Stimulated activated CD4-positive, alpha-beta T cell treated with anti-CD3 and anti-CD28 coated beads, Interleukin-2, amount 100 ng/mL, for 48 hours (primary cell): ENCODE measurements around the gene ADORA2B.

ENCODE experiments used
- DNase-seq, 2 donors: peaks; one replicate each; pipeline ENCODE4 v3.0.0-alpha.2; 2020

ADORA2B gene

DNA sequence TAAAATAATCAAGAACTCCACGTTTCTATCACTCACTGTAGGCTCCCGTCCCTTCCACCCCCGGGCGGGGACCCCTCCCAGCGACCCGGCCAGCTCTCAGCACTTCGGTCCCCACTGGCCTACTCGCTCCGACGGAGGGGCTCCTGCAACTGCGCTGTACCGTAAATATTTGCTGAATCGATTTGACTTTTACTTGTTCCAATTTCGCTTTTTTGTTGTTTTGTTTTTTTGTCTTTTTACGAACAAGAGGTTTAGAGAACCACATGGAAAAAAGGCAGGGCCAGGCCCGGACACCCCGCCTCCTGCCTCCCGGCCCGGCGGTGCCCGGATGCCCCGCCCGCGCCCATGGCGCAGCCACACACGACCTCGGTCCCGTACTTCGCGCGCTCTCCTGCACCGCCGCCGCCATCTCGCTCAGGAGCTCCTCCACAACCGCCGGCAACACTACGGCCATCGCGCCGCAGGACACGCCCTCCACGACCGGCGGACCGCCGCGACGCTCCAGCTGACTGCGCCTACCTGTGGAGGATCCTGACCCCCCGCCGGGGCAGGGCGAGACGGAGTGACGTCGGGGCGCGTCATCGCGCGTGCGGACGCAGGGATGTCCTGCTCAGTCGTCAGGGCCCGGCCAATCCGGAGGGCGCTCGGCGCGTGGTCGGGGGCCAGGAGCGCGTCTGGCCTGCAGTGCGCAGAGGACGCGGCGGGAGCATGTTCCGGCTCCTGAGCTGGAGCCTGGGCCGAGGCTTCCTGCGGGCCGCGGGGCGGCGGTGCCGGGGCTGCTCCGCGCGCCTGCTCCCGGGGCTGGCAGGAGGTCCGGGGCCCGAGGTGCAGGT, 54.4 kb downstream of the ADORA2B start, which contains the start of the genes TTC19 and ZSWIM7:
TSS of gene TTC19 (plus strand) at position 684 of the 833 bp plus-strand sequence. CDS start at position 709, 25 bp downstream.
TSS of gene ZSWIM7 (minus strand) at position 564 of the 833 bp plus-strand sequence. CDS start at position 454, 110 bp downstream.
- DNase-seq, result peak; percentile 91

DNA sequence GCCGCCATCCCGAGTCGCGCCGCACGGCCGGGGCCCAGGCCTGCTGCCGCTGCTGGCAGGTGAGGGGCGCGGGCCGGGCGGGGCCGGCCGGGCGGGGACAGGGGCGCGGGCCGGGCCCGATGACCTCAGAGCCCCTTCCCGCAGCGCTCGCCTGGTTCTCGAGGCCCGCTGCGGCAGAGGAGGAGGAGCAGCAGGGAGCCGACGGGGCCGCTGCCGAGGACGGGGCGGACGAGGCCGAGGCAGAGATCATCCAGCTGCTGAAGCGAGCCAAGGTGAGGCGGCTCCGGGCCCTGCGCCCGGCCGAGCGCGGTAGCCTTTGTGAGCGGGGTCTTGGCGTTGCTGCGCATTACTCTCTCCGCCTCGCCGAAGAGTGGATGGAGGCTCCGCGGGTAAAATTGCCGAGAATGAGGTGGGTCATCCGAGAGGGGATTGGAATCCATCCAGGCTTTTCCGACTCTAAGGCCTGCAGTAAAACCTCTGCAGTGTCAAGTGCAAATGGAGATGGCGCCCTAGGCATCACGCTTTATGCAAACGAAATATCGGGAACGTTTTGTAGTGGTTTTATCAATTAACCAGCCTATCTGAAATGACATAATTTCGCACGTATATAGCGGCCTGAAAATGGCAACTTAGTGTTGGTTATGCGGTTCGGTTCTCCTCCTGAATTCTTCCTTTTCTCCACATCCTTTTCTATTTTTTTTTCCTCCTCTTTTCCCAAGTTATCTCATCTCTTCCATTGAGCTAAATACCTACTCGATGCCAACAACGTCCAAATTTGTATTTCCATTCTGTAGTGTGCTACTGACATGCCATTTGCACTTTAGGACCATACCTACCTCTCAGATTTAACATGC, 55.3 kb downstream of the ADORA2B start:
- DNase-seq, result no peak

DNA sequence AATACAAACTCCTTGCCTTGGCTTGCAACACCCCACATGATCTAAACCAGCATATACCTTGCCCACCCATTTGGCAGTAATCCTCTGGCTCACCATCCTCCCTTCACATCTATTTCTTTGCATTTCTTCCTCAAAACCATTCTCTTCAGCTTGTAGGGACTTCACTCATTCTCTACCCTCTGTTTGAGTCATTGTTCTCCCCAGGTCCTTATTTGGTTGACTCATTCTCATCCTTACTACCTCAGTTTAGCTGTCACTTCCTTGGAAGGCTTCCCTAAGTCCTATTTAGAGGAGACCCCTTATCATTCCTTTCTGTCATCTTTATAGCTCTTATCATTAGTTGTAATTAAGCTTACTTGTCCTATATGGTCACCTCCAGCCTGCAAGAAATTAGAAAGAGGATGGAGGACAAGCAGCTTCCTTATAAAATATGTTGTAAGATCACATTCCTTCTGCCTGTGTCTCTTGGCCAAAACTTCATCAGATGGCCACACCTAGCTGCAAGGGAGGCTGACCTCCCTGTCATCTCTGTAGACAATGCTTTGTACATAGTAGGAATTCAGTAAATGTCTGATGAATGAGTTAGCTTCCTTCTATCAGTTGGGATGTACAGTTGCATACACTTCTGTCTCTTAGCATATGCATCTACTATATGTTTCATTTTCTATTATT, 56.4 kb downstream of the ADORA2B start:
- no peak for DNase-seq

DNA sequence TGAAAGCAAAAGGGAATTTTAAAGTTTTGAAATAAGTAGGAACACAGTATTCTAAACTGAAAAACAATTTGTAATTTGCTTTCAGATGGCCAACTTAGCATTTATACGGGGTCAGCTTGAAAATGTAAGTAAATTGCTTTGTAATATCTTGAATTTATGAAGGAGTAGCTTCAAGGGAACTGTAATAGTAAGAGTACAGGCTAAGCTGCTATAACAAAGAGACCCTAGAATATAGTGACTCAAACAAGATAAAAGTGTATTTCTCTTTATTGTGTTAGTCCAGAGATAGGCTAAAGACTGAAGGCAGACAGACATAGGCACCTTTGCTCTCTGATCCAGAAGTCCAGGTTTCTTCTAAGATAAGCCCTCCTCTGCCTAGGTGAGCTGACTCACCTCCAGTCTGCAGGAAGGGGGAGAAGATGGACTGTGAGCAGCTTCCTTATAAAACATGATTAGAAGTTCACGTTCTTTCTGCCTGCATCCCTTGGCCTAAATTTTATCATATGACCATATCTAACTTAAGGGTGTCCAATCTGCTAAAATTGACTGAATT, 57.9 kb downstream of the ADORA2B start:
- DNase-seq, result no peak

DNA sequence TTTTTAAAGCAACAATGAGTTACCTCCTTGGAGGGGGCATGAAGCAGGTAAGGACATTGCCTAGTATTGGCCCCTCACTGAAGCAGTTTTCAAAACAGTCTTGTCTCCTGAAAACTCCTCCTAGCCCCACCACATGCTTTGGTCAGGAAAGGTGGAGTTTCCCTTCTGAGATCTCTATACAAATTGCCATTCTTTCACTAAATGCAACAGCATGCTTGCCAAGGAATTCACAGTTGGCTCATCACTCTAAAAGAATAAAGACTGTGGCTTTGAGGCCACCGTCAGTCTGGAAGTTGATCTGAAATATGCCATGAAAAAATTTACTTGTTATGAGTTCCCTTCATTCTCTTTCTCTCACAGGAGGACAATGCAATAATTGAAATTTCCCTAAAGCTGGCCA, 58.9 kb downstream of the ADORA2B start:
- no peak for DNase-seq

DNA sequence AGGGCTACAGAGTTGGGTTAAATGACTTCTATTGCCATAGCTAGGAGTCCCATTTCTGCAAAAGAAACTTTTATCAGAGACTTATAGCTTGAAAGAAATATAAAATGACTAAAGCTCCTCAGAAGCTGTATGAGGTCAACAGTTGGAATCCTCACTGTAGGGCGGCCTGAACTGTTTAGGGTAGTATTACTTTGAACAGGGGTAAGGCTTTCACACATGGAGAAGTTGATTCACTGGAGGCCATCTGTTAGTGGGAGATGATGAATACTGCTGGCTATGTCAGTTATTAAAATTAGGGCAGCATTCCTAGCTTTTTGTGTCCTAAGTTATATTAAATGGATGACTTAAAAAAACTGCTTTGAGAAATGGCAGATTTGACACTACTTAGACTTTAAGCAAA, 60.7 kb downstream of the ADORA2B start:
- DNase-seq, result no peak

DNA sequence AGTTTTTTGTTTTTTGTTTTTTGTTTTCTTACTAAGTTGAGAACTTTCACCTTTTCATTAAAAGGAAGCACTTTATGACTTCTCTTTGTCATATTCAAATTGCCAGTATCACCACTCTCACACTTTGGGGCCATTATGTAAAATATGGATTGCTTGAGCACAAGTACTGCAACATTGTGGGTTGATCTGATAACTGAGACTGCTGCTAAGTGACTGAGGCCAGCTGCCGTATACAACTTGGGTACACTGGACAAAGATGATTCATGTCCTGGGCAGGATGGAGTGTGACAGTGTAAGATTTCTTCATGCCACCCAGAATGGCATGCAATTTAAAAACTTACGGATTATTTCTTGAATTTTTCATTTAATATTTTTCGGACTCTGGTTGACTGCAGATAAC, 62.5 kb downstream of the ADORA2B start:
- no peak for DNase-seq

DNA sequence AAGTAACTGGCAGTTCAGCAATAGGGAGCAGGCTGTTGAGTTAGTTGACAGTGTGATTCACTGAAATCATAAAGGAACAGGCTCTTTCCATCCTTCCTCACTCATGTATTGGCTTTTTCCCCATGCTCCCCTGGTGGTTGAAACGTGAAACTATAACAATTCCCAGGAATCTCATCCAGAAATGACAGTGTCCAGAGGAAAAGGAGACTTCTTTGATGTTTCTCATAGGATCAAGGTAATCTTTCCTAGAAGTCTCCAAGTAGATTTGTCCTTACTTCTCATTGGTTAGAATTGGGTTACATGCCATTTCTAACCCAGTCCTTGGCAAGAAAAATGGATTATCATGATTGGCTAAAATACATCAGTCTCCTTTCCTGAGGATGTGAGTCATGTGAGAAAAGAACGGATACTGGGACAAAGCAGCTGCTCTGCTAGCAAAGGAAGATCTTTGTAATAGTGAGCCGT, 69.0 kb downstream of the ADORA2B start:
- no peak for DNase-seq

DNA sequence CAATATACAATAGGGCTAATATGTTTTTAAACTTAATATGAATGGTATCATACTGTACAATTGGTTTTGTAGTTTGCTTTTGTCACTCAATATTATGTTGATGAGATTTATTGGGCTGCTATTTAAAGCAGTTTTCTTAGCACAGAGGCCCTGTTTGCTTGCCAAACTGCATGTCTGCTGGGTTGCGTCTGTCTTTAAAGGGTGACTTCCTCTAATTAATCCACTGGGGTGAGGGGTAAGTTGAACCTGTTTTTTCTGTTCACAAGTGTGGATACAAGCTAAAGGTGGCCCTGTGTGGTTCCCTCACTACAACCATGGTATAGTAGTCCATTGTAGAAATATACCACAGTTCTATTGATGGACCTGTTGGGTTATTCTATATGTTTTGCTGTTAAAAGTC, 74.4 kb downstream of the ADORA2B start:
- DNase-seq, result no peak

DNA sequence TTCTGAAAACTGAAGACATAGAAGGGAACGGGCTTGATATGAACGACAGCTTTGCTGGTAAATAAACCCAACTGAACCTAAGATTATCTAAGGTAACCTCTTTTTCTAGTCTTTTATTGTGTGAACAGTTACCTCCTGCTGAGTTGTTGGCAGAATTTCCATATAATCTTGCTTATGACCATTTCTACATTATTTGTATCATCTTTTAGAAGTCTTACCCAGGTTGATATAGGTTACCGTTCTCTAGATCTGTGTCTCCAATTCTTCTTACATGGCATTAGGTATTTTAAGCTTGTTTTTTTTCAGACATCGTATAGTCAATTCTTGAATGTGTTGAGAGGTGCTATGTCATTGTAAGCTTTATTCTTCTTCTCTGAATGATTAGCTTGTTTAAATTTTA, 79.0 kb downstream of the ADORA2B start:
- DNase-seq, result no peak

DNA sequence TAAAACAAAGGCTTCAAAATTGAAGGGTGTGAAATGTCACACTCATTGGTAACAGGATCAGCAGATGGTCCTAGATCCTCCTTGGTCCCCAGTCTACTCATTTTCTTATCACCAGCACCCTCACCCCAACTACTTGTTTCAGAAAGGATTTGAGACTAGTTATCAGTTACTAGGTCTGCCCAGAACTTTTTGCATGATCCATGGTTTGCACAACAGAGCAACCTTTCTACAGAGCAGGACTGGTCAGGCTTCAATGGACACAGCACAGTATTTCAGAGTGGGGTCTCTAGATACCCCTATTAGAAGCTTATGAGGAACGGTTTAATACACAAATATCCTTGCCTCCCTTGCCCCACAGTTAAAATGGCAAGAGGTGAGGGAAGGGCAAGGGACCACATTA, 80.3 kb downstream of the ADORA2B start:
- DNase-seq, result no peak
